Measurements from ENCODE around the gene REV3L. TPM values are rescaled to one million over a fixed set of nuclear protein-coding genes. Genes with fewer than 3 reads are reported as not detected.

The REV3L gene
- total and polyA plus RNA-seq, 2 of the 13 experiments (the other 11 are each of a cell fraction or from before 2014, with no cell fraction given): 12.8 to 31.3 TPM

- no peak for TF ChIP-seq AGO1 (IDR thresholded peaks at IDR 0.05; ENCODE audit: low read depth, low read length, poor library complexity, severe bottlenecking)
- TF ChIP-seq ZNF720 (CRISPR knock-in tag; IDR thresholded peaks at IDR 0.05): no peak
- TF ChIP-seq CEBPZ (IDR thresholded peaks at IDR 0.05; ENCODE audit: low read length): no peak
- 0 out of 2 replicates have a peak, but pooled peaks have one; percentile 33 for TF ChIP-seq ZMYM3 (CRISPR knock-in tag; IDR thresholded peaks at IDR 0.05)
These were observed 645 bp downstream of the REV3L start (continued) for GRCh38 chr6:111482188-111482958.

- CTCF ChIA-PET (ENCODE audit: low intra/inter-chr PET ratio, low total read pairs): no interaction called here
- Histone ChIP-seq H3K9ac (ENCODE audit: insufficient read depth, low read depth, low read length) (peak overlapping the region; percentile 95), H3K4me2 (ENCODE audit: low read depth, low read length) (peak overlapping the region; percentile 90), H3K27ac (ENCODE audit: extremely low read length, insufficient read depth, low read length) (peak overlapping the region; percentile 98), H2AFZ (ENCODE audit: low read length) (no peak overlapping the region), H3K4me3 (replicated peaks in 1 of 3; ENCODE audit: insufficient read depth in 1 of 3, low read depth in 2 of 3, low read length in 3 of 3) (peak overlapping the region; percentile 92 to 95 (median 94)), H3K27me3 (ENCODE audit: control insufficient read depth in 1 of 2, insufficient read depth in 2 of 2, low read length in 2 of 2) (peaks cover 0 to 3% of the 10 kb centered on the region in 2 experiments; a peak in 1 of 5 replicates), H4K20me1 (ENCODE audit: insufficient read depth, low read length) (peaks cover 9% of the 10 kb centered on the region), H3K4me1 (ENCODE audit: insufficient read depth, low read length) (peaks cover 57% of the 10 kb centered on the region), H3K79me2 (ENCODE audit: insufficient read depth, low read length) (peaks cover 83% of the 10 kb centered on the region), H3K36me3 (replicated peaks in 1 of 2; ENCODE audit: control insufficient read depth in 1 of 2, insufficient read depth in 2 of 2, low read length in 2 of 2) (no peaks in the 10 kb centered on the region), H3K9me3 (ENCODE audit: low read length) (no peaks in the 10 kb centered on the region)
- in situ Hi-C loops (cut with HindIII; ENCODE audit: extremely low pct_ligation_motif_present, low pct_unique_long_range_greater_than_20kb): no loop called here
- POLR2A ChIA-PET: no interaction called here
- WGBS (ENCODE audit: low lambda C conversion rate): 1% methylated on average over 7 of the region's 8 CpGs
- ATAC-seq: no peak
- no peak for DNase-seq (ENCODE audit: low spot score)
- BruUV-seq (replicated peaks): no TSS peak
- no peak for FAIRE-seq
- intact Hi-C loops (cut with micrococcal nuclease; ENCODE audit: unreplicated experiment): loop anchor here (5.0 kb wide), 2 partner anchors 110 to 130 kb away; no protein-coding TSS in a partner anchor
- no peak; the same call in 1 of the 2 replicates for TF ChIP-seq AKAP8 (CRISPR knock-in tag; IDR thresholded peaks at IDR 0.05)
- TF ChIP-seq HNF1B (CRISPR knock-in tag; IDR thresholded peaks at IDR 0.05): 0 out of 2 replicates have a peak, but pooled peaks have one; percentile 44
- 0 out of 2 replicates have a peak, but pooled peaks have one; percentile 44 for TF ChIP-seq KMT2A (CRISPR knock-in tag; IDR thresholded peaks at IDR 0.05)
- TF ChIP-seq ZNF446 (CRISPR knock-in tag; IDR thresholded peaks at IDR 0.05): peak; percentile 55; the same call in 1 of the 2 replicates
- TF ChIP-seq MYPOP (CRISPR knock-in tag; IDR thresholded peaks at IDR 0.05): no peak
- 0 out of 2 replicates have a peak, but pooled peaks have one; percentile 5 for TF ChIP-seq BCL6 (CRISPR knock-in tag; IDR thresholded peaks at IDR 0.05)
- no peak for TF ChIP-seq SIX1 (CRISPR knock-in tag; IDR thresholded peaks at IDR 0.05; ENCODE audit: borderline replicate concordance)
- TF ChIP-seq ZNF101 (CRISPR knock-in tag; IDR thresholded peaks at IDR 0.05; ENCODE audit: borderline replicate concordance, low read depth): no peak
- TF ChIP-seq ZSCAN30 (CRISPR knock-in tag; IDR thresholded peaks at IDR 0.05): no peak
- no peak for TF ChIP-seq SMAD3 (CRISPR knock-in tag; IDR thresholded peaks at IDR 0.05)
- TF ChIP-seq ZNF362 (CRISPR knock-in tag; IDR thresholded peaks at IDR 0.05; ENCODE audit: borderline replicate concordance): no peak
These were observed 1.2 kb downstream of the REV3L start for GRCh38 chr6:111481836-111482187.

Data from HepG2 (cell line).